A172 (cell line): Measurements from ENCODE around the gene RIN3. TPM values are rescaled to one million over a fixed set of nuclear protein-coding genes. Genes with fewer than 3 reads are reported as not detected.

ENCODE experiments used
- DNase-seq: peaks from one replicate; pipeline ENCODE4 v3.0.0-alpha.2; 2015; ENCODE audit warnings: low spot score
- total RNA-seq: library from RNA; depleted of rRNA; stranded (reverse); fragments of >200 nt; shearing (Covaris generic); gene quantifications from 2 replicates; pipeline ENCODE4 v1.2.3, GENCODE V29; 2014

RIN3 gene
- total RNA-seq, 1 experiment from 2014 or later = 0.33 TPM

GRCh38 chr14:92555465-92556111 is 42.0 kb downstream of the RIN3 start:
- no peak for DNase-seq

- no peak for DNase-seq
Measured at GRCh38 chr14:92556255-92556741, 42.7 kb downstream of the RIN3 start.

GRCh38 chr14:92556863-92557543 is 43.4 kb downstream of the RIN3 start:
- DNase-seq = no peak

- DNase-seq = no peak
Measured at GRCh38 chr14:92557544-92557912, 43.9 kb downstream of the RIN3 start.

GRCh38 chr14:92558319-92558718 is 44.7 kb downstream of the RIN3 start:
- DNase-seq = no peak

- no peak for DNase-seq
Measured at GRCh38 chr14:92559486-92559885, 45.9 kb downstream of the RIN3 start.

- no peak for DNase-seq
Measured at GRCh38 chr14:92560106-92560865, 46.7 kb downstream of the RIN3 start.

- DNase-seq = no peak
Measured at GRCh38 chr14:92561906-92562479, 48.4 kb downstream of the RIN3 start.

GRCh38 chr14:92563359-92563758 is 49.8 kb downstream of the RIN3 start:
- no peak for DNase-seq

- no peak for DNase-seq
Measured at GRCh38 chr14:92563765-92564285, 50.2 kb downstream of the RIN3 start.

GRCh38 chr14:92564344-92565039 is 50.9 kb downstream of the RIN3 start:
- no peak for DNase-seq

- no peak for DNase-seq
Measured at GRCh38 chr14:92565040-92565717, 51.6 kb downstream of the RIN3 start.

- DNase-seq = no peak
Measured at GRCh38 chr14:92565718-92566115, 52.1 kb downstream of the RIN3 start.

GRCh38 chr14:92567173-92567725 is 53.7 kb downstream of the RIN3 start:
- DNase-seq = no peak

GRCh38 chr14:92568621-92569479 is 55.3 kb downstream of the RIN3 start:
- no peak for DNase-seq

GRCh38 chr14:92570674-92571262 is 57.2 kb downstream of the RIN3 start:
- no peak for DNase-seq

GRCh38 chr14:92572050-92572449 is 58.5 kb downstream of the RIN3 start:
- DNase-seq = no peak

- DNase-seq = no peak
Measured at GRCh38 chr14:92573761-92574498, 60.3 kb downstream of the RIN3 start.
